Stimulated activated CD4-positive, alpha-beta T cell treated with anti-CD3 and anti-CD28 coated beads, Interleukin-1b, Interleukin-23, amount 100 ng/mL, for 24 hours (primary cell): Measurements from ENCODE around the gene AFF2.
A peak's percentile ranks its signal among the peaks of the same experiment; 100 is the strongest.

Experiments used
- DNase-seq, 4 experiments: peaks; one replicate each; pipeline ENCODE4 v3.0.0-alpha.2; 2020; ENCODE audit warnings: low read depth in 4 of 4, low spot score in 1 of 4

Gene AFF2

DNA sequence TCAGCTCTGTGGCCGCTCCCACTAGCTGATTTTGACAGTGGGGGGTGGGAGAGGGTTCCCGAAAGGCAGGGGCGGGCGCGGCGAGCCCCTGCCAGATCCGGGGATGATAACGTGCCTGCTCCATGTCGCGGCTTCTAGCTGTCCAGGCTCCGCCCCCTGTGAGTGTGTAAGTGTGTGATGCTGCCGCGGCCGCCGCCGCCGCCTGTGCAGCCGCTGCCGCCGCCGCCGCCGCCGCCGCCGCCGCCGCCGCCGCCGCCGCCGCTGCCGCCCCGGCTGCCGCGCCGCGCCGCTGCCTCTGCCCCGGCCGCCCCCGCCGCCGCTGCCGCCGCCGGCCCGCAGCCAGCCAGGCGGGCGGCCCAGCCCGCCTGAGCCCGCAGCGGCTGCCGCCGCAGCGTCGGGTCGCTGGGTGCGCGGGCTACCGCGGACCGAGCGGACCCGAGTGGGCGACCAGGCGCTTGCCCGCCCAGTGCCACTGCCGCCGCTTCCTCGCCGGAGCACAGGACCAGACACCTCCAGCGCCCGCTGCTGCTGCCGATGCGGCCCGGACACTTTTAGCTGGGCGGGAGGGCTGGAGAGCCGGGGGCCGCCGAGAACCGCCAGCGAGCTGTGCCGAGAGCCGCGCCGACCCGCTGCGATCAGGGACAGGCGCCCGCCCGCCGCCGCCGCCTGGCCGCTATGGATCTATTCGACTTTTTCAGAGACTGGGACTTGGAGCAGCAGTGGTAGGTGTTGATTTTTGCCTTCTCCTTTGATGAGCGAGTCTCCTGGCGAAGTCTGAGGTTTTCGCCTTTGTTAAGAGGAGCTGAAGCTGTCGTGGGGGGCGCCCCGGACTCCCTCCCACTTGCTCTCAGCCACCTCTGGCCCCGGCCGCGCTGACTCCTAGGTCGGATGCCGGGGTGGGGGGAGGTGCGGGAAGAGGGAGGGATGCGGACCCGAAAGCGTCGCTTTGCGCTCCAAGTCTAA lies at the start of gene AFF2:
Gene AFF2 (plus strand): TSS at position 195 of the 963 bp plus-strand sequence. CDS start 481 bp downstream, at position 676.
- DNase-seq = peak in 2 of 4 experiments; percentile 29 to 41

DNA sequence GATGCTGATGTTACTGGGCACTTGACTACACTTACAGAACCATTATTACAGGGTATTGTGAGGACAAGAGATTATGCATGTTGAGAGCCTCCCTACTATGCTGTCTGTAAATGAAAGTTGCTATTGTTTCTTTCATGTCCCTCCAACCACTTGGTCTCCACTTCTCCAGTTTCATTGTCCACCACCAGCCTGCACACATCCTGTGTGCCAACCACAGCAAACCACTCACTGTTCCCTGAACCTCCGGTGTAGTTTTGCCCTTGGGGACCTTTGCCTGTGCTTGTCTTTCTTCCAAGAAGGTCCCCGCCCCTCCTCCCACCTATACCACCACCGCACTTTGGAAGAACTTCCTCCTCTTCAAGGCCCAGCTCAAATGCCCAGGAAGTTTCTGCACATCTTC lies 43.1 kb upstream of the AFF2 start:
- no peak for DNase-seq

- no peak for DNase-seq
These were observed 41.1 kb upstream of the AFF2 start for GRCh38 chrX:148459343-148459742.

DNA sequence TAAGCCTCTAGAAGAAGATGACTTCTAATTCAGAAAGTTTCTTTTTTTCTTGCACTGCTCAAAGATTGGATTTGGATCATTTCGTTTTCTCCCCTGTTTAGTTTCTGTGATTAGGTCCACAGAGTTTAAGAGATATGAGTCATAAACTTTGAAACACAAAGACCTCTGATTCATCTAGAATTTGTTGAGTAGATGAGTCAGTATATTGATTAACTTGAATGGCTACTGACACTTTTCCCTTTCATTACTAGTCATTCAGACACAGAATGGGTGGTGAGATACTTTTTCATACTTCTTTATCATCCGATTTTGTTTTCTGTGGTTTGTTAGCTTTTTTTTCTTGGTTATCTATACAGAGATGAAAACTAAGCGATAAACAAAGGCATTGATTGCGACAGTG lies 34.1 kb upstream of the AFF2 start:
- DNase-seq = no peak

- DNase-seq = no peak
These were observed 30.1 kb upstream of the AFF2 start for GRCh38 chrX:148470324-148470723.

GRCh38 chrX:148474030-148474429 lies 26.4 kb upstream of the AFF2 start:
- DNase-seq = no peak

DNA sequence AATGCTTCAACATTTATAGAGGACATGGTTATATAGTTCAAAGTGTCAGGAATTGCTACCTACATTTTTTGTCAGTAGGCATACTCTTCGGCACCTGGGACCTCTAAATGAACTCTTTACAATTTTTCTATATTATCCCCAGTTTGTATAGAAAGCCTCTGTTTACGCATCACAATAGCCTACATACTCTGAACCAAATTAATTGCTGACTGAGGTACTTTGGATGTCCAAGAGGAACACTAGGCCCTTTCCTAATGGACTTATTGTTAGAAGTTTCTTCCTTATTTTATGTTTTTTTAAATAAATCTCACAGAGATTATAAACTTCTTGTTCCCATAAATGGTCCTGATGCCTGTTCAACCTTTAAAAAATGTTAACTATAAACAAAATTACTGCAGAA lies 8.4 kb upstream of the AFF2 start:
- DNase-seq = no peak

DNA sequence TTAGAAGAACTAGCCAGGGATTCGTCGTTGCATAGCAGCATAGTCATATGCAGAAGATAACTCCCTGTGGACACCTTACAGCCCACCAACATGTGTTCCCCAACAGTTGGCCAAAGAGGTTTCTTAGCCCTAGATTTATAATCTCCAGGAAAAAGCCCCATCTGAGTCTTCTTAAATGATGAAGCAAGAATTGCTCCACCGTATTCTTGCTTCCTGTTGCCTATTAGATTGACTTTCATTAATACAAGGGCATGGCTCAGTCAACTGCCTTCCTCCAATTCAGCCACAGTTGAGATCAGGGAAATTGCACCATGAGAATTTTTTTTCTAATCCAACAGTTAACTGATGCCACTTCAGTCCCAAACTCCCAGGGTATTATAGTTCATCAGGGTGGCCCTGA lies 5.2 kb upstream of the AFF2 start:
- no peak for DNase-seq

- no peak for DNase-seq
These were observed 2.4 kb upstream of the AFF2 start for GRCh38 chrX:148498067-148498466.

DNA sequence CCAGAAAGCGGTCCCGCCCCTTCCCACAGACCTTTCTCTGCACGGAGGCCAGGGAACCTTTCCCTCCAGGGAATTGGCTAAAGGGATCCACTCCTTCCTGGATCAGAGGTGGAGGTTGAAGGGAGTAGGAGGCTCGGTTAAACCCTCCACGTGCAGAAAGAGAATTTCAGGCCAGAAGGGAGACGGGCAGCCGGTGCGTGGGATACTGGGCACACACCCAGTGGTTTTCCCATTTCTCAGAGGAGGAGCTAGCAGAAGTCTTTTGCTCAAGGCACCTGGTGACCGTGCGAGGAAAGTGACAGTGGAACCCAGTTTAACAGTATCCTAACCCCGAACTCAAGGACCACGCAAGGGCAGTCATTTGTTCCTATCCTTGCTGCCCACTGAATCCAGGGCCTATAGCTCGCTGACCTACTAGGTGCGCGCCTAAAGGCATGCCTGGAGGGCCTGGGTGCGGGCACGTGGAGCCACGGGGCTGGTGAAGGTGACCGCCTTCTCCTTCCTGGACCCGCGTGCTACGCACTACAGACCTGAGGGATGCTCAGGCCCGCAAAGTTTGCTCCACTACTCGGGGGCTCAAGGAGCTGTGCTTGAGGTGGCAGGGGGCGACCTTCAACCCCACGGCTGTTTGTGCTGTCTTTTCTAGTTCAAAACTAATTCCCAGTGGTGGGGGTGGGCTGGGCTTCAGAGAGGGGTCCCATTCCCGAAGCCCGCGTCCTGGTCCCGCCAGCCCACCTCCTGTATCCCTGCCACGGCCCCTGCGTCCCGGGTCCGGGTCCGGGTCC lies 587 bp upstream of the AFF2 start:
- DNase-seq = no peak

DNA sequence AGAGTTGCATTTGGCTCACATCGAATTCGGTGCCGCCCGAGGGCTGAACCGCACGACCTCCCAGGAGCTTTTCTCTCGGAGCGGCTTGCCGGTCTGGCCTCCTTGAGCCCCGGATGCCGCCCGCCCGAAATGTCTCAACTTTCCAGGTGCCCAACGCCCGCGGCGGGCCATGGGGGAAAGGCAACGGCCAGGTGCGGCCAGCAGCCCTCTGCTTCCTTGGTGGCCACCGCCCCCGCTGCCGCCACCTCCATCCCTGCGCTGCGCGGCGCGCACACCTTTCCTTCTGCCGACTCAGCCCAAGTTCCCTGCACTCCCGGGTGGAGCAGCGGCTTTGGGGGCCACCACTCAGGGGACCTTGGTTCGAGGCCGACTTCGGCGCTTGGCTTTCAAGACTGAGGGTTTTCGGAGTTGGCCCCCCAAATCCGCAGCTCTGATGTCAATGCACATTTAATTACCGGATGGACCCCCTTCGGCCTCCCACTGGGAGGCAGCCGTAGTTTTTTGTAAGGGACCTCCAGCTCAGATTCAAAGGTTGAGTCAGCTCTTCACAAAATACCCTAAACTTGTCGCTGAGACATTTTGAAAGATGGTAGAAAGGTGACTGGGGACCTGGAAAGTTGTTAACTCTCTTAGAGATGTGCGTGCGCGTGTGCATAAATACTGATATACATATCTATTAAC lies 1.1 kb downstream of the AFF2 start:
- DNase-seq = no peak

DNA sequence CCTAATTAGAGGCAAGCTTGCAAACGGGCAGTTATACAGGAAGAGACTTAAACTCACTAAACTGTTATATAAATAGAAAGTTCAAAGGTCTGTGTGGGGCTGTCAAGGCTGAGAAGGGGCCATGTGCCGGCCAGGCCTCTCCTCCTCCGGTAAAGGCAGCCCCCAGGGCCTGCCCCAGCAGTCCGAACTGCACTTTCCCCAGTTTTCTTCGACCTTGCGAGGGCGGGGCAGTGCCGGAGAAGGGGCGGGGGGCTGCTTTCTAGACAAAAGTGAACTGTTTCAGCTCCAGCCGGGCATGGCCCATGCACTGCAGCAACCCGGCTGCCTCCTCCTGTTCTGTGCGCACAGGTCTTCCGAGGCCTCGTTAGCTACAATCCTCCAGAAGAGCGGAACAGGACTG lies 4.1 kb downstream of the AFF2 start:
- DNase-seq = no peak

DNA sequence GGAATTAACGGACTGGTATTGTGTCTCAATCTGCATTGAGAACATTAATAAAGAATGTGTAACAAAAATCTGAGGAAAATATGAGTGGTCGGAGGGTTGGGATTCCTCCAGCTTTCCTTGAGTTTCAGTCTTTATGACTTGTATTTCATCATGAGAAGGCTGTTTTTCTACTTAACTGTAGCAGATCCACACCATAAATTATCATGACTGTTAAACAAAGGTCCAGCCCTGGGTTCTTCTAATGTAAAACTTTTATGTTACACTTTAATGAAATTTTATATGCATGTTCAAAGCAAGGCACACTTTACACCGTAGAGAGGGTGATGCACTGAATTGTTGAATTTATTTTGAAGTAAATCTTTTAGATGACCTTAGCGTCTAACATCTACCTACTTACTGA lies 7.0 kb downstream of the AFF2 start:
- DNase-seq = no peak

- no peak for DNase-seq
These were observed 12.0 kb downstream of the AFF2 start for GRCh38 chrX:148512453-148512852.

- DNase-seq = no peak
These were observed 13.2 kb downstream of the AFF2 start for GRCh38 chrX:148513661-148514060.

- no peak for DNase-seq
These were observed 16.8 kb downstream of the AFF2 start for GRCh38 chrX:148517176-148517575.

GRCh38 chrX:148522006-148522405 lies 21.6 kb downstream of the AFF2 start:
- no peak for DNase-seq

GRCh38 chrX:148523303-148524080 lies 23.1 kb downstream of the AFF2 start:
- no peak for DNase-seq

- peak in 1 of 4 experiments; percentile 0 for DNase-seq
These were observed 30.2 kb downstream of the AFF2 start for GRCh38 chrX:148530464-148531077.

DNA sequence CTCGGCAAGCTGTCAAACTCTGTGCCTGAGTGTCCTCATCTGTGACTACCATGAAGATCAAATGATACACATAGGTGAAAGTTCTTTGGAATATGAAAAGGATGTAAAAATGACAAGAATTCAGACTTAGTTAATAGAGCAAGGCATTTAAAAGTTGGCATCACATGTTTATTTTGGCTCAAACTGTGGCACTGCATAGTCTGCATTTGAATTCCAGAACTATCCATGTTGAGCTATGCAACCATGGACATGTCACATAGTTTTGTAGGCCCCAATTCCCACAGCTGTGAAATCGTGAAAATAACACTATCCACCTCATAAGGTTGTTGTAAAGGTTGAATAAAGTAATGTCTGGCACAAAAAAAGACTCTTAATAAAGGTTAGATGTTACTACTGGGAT lies 33.9 kb downstream of the AFF2 start:
- DNase-seq = no peak
